Endothelial cell of umbilical vein (primary cell): ENCODE data around the gene HS3ST3B1. TPM values are rescaled to one million over a fixed set of nuclear protein-coding genes. Genes with fewer than 3 reads are reported as not detected.

ENCODE experiments used
- BruUV-seq: library from RNA; stranded (reverse); fragments of 400-500 nt; replicated peaks from 2 replicates; lab custom pipeline; 2021; lab: Mats Ljungman, UMichigan
- CTCF ChIA-PET: fragments of 300-600, 350-600 bp; sonication (Branson Sonifier 250); formaldehyde crosslinking; loops from one replicate; lab custom pipeline; 2021; ENCODE audit warnings: antibody characterized with exemption, inconsistent platforms; lab: Charles Lee
- POLR2A ChIA-PET: fragments of 300-600, 350-600 bp; sonication (Branson Sonifier 250); formaldehyde crosslinking; loops from one replicate; lab custom pipeline; 2021; ENCODE audit warnings: antibody characterized with exemption, inconsistent platforms; lab: Charles Lee
- DNase-seq: peaks from one replicate; pipeline ENCODE4 v3.0.0-alpha.2; 2011; ENCODE audit warnings: low read depth, low spot score
- FAIRE-seq: peaks from 2 replicates; lab custom pipeline; 2011; peaks lifted over from hg19 to GRCh38; lab: Jason Lieb, UNC
- H2AFZ ChIP-seq: 2 replicates; pipeline ENCODE4 v1.6.0; 2012; ENCODE audit warnings: low read depth, low read length, control low read depth, inconsistent platforms
- H3K27ac ChIP-seq: 2 replicates; pipeline ENCODE4 v1.5.1; 2011; ENCODE audit warnings: low read depth, mild to moderate bottlenecking, control low read depth, low read length, moderate library complexity; ENCODE audit not compliant: insufficient read depth
- H3K27me3 ChIP-seq, 2 experiments: 2 replicates each; pipeline versions ENCODE4 v1.6.0 to v1.6.1; 2011; ENCODE audit warnings: low read length in 2 of 2, mixed read lengths in 1 of 2; ENCODE audit not compliant: control insufficient read depth in 2 of 2, insufficient read depth in 2 of 2
- H3K36me3 ChIP-seq, 2 experiments: 2 replicates in 1 of 2; 3 replicates in 1 of 2; pipeline ENCODE4 v1.5.1; 2011; ENCODE audit warnings: low read length in 2 of 2, mild to moderate bottlenecking in 1 of 2, moderate library complexity in 1 of 2; ENCODE audit not compliant: control insufficient read depth in 2 of 2, insufficient read depth in 2 of 2; ENCODE audit errors: extremely low read depth in 1 of 2
- H3K4me1 ChIP-seq: 3 replicates; pipeline ENCODE4 v1.5.1; 2011; ENCODE audit warnings: mild to moderate bottlenecking, low read length; ENCODE audit not compliant: control insufficient read depth, insufficient read depth; ENCODE audit errors: extremely low read depth
- H3K4me2 ChIP-seq: 2 replicates; pipeline ENCODE4 v1.6.1; 2011; ENCODE audit warnings: low read length, control low read depth, mixed read lengths; ENCODE audit not compliant: insufficient read depth
- H3K4me3 ChIP-seq, 3 experiments: fragments of 200-600 bp in 1 of 3; sonication (generic), shearing (Covaris generic) in 1 of 3; replicated peaks in 1 of 3; 2 replicates each; pipeline ENCODE4 v1.5.1; 2011 to 2016; ENCODE audit warnings: control low read depth in 3 of 3, low read length in 3 of 3, mild to moderate bottlenecking in 2 of 3, inconsistent platforms in 1 of 3, low read depth in 1 of 3, moderate library complexity in 1 of 3; ENCODE audit not compliant: insufficient read depth in 1 of 3
- H3K79me2 ChIP-seq: 2 replicates; pipeline ENCODE4 v1.6.0; 2012; ENCODE audit warnings: low read length, inconsistent platforms; ENCODE audit not compliant: control insufficient read depth, insufficient read depth
- H3K9ac ChIP-seq: replicated peaks from 2 replicates; pipeline ENCODE3; 2011; ENCODE audit warnings: low read length, control low read depth; ENCODE audit not compliant: insufficient read depth; ENCODE audit errors: extremely low read depth
- H3K9me1 ChIP-seq: replicated peaks from 3 replicates; pipeline ENCODE4 v1.6.0; 2011; ENCODE audit warnings: mild to moderate bottlenecking, low read length; ENCODE audit not compliant: control insufficient read depth, insufficient read depth; ENCODE audit errors: extremely low read depth
- H3K9me3 ChIP-seq: replicated peaks from 2 replicates; pipeline ENCODE4 v1.5.1; 2012; ENCODE audit warnings: low read length, inconsistent platforms; ENCODE audit not compliant: control insufficient read depth, insufficient read depth
- H4K20me1 ChIP-seq: replicated peaks from 2 replicates; pipeline ENCODE3; 2011; ENCODE audit warnings: mild to moderate bottlenecking, low read length; ENCODE audit not compliant: control insufficient read depth, insufficient read depth; ENCODE audit errors: extremely low read depth
- EZH2 ChIP-seq: IDR thresholded peaks from 2 replicates; pipeline ENCODE4 v1.6.1; 2012; ENCODE audit warnings: borderline replicate concordance, low read depth, mild to moderate bottlenecking, moderate library complexity, low read length, inconsistent platforms; ENCODE audit not compliant: severe bottlenecking
- FOS ChIP-seq: IDR thresholded peaks from 2 replicates; pipeline ENCODE4 v1.6.1; 2011; ENCODE audit warnings: mild to moderate bottlenecking, low read length, moderate library complexity, borderline replicate concordance; ENCODE audit not compliant: insufficient read depth
- GATA2 ChIP-seq: IDR thresholded peaks from 2 replicates; pipeline ENCODE4 v1.7.0; 2011; ENCODE audit warnings: low read depth, mild to moderate bottlenecking, moderate library complexity, mixed read lengths, low read length; ENCODE audit not compliant: insufficient read length, insufficient read depth
- JUN ChIP-seq: IDR thresholded peaks from 2 replicates; pipeline ENCODE4 v1.6.1; 2011; ENCODE audit warnings: borderline replicate concordance, low read depth; ENCODE audit not compliant: insufficient read length, insufficient read depth
- MAX ChIP-seq: IDR thresholded peaks from 2 replicates; pipeline ENCODE4 v1.6.1; 2011; ENCODE audit not compliant: insufficient read depth, insufficient read length
- POLR2A ChIP-seq: IDR thresholded peaks from 2 replicates; pipeline ENCODE4 v1.6.1; 2012; ENCODE audit warnings: low read depth, mild to moderate bottlenecking, control low read depth, low read length
- POLR2AphosphoS5 ChIP-seq: IDR thresholded peaks from 2 replicates; pipeline ENCODE4 v1.6.1; 2012; ENCODE audit warnings: low read depth, mild to moderate bottlenecking, control low read depth, low read length, moderate library complexity; ENCODE audit not compliant: insufficient read depth
- dilution Hi-C: fragments of 300-500 bp; cut with MboI; formaldehyde crosslinking; loops from one replicate; pipeline ENCODE4 v1.15.0; 2019; ENCODE audit warnings: low sequenced_read_pairs; ENCODE audit not compliant: extremely low pct_ligation_motif_present
- intact Hi-C: fragments of 100-400 bp; cut with micrococcal nuclease; formaldehyde crosslinking; loops from one replicate; pipeline ENCODE4 v1.10.0; 2022
- polyA plus RNA-seq, 4 experiments: library from polyadenylated mRNA; depleted of rRNA in 3 of 4; stranded (reverse) in 3 of 4; unstranded in 1 of 4; fragments of >200 nt; gene quantifications; 2 replicates each; pipeline versions ENCODE4 v1.2.1 to v1.2.3, GENCODE V29; 2011 to 2012; ENCODE audit warnings: missing spikeins in 1 of 4
- total RNA-seq: library from RNA; stranded (reverse); gene quantifications from 2 replicates; pipeline ENCODE4 v1.2.3, GENCODE V29; 2021
- TF ChIP-seq, protein P1 (sequence below), 2 donors: IDR thresholded peaks; 1 replicate in 1 of 2; 2 replicates in 1 of 2; pipeline ENCODE4 v1.5.1; 2011; ENCODE audit warnings: low read length in 2 of 2, mild to moderate bottlenecking in 2 of 2, moderate library complexity in 2 of 2, control low read depth in 1 of 2, inconsistent platforms in 1 of 2, low read depth in 1 of 2; ENCODE audit not compliant: insufficient read depth in 1 of 2; ENCODE audit errors: extremely low read depth in 1 of 2

HS3ST3B1 gene
- total and polyA plus RNA-seq, 2 donors (not counting 3 experiments of a cell fraction or from before 2014, with no cell fraction given), result not detected

DNA sequence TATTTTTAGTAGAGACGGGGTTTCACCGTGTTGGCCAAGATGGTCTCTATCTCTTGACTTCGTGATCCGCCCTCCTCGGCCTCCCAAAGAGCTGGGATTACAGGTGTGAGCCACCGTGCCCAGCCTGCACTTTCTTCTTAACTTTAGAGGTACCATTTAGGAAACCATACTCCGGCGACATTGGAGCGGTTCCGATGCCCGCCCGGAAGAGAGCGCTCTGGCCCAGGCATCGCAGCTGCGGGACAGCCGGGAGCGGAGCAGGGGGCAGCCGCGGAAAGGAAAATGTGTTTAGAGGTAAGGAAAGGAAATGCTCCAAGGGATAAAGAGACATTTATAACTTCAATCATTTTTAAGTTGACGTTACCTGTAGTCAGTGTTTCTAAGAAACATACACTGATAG lies 6.0 kb upstream of the HS3ST3B1 start:
- no peak overlapping the region for H3K27ac ChIP-seq
- H4K20me1 ChIP-seq, result no peaks in the 10 kb centered on the region
- ChIA-PET POLR2A (no interaction called here), CTCF (no interaction called here)
- BruUV-seq, result no TSS peak
- dilution Hi-C loops (no loop called here), intact Hi-C loops (no loop called here)
- peaks cover 40 to 50% of the 10 kb centered on the region in 2 experiments for H3K27me3 ChIP-seq
- FAIRE-seq (no peak), DNase-seq (no peak)
- H3K79me2 ChIP-seq, result no peaks in the 10 kb centered on the region
- no peaks in the 10 kb centered on the region for H3K36me3 ChIP-seq
- H3K4me3 ChIP-seq, result no peak overlapping the region
- H3K9ac ChIP-seq, result no peak overlapping the region
- TF ChIP-seq EZH2 (no peak), GATA2 (no peak), MAX (no peak), FOS (no peak), POLR2A (no peak), POLR2AphosphoS5 (no peak), JUN (no peak)
- TF ChIP-seq, protein P1, sequence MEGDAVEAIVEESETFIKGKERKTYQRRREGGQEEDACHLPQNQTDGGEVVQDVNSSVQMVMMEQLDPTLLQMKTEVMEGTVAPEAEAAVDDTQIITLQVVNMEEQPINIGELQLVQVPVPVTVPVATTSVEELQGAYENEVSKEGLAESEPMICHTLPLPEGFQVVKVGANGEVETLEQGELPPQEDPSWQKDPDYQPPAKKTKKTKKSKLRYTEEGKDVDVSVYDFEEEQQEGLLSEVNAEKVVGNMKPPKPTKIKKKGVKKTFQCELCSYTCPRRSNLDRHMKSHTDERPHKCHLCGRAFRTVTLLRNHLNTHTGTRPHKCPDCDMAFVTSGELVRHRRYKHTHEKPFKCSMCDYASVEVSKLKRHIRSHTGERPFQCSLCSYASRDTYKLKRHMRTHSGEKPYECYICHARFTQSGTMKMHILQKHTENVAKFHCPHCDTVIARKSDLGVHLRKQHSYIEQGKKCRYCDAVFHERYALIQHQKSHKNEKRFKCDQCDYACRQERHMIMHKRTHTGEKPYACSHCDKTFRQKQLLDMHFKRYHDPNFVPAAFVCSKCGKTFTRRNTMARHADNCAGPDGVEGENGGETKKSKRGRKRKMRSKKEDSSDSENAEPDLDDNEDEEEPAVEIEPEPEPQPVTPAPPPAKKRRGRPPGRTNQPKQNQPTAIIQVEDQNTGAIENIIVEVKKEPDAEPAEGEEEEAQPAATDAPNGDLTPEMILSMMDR (IDR thresholded peaks at IDR 0.05; ENCODE audit: extremely low read depth in 1 of 2, insufficient read depth in 1 of 2, low read depth in 1 of 2, low read length in 2 of 2), result no peak
- H3K4me2 ChIP-seq, result no peak overlapping the region
- peaks cover 10% of the 10 kb centered on the region for H3K4me1 ChIP-seq
- no peaks in the 10 kb centered on the region for H3K9me1 ChIP-seq
- H2AFZ ChIP-seq, result no peak overlapping the region
- H3K9me3 ChIP-seq, result no peaks in the 10 kb centered on the region
